Stimulated activated CD8-positive, alpha-beta memory T cell treated with anti-CD3 and anti-CD28 coated beads, Interleukin-15, amount 100 ng/mL, for 4 hours (primary cell): ENCODE measurements around the gene CCDC158.
"Not testable (repeated sequence)": the region's sequence is repeated elsewhere in the genome, so short reads cannot be mapped to it uniquely, and the experiment has no call there.

Source experiments
- DNase-seq, 2 donors: peaks; one replicate each; pipeline ENCODE4 v3.0.0-alpha.2; 2020; ENCODE audit warnings: low read depth in 2 of 2

Gene CCDC158

DNA sequence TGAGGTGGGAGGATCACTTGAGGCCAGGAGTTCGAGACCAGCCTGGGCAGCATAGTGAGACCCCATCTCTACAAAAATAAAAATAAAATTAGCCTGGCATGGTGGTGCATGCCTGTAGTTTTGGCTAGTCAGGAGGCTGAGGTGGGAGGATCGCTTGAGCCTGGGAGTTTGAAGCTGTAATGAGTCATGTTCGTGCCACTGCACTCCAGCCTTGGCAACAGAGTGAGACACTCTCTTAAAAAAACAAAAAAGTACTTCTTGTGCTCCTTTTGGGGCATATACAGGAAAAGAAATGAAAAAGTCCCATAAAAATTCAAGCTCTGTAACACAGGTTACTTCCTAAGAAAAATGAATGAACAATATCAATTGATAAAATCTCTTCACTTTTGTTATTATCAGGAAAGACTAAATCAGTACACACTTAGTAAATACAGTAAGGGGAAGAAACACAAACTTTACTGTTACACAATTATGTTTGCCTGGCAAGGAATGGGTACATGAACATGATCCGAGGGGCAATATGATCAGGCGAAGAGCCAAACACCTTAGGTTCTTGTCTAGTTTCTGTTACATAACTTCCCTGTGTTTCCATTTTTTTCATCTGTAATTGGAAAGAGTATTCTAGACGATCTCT, 46.9 kb downstream of the CCDC158 start:
- DNase-seq: no peak

DNA sequence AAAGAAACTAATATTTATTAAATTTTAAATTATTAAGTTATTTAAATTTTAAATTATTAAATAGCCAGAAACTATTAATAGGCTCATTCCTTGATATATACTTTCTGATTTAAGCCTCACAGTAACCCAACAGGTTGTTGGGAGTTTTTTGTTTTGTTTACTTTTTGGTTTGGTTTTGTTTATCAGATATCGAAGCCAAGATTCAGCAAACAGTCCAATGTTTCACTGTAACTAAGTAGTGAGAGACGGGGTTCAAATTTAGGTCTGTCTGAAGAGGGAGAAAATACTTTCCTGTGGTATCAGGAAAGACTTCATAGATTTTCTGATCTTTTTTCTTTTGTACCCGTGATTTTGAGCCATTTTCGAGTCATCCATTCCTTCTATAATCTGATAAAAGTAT, 54.2 kb downstream of the CCDC158 start:
- no peak for DNase-seq

DNA sequence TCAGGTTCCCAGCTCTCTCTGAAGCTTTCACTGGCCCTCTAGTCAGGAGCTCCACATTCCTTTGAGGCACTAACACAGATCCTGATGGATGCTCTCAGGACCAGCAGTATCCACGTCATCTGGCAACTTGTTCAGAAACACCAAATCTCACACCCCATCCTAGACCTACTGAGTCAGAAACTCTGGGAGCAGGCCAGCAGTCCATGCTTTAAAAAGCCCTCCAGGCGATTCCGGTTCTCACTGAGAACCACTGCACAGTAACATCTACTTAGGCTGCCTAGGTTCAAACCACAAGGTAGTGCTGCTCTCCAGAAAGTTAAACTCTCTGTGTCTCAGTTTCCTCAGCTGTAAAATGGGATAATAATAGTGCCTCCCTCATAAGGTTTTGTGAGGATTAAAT, 55.3 kb downstream of the CCDC158 start:
- DNase-seq: no peak

DNA sequence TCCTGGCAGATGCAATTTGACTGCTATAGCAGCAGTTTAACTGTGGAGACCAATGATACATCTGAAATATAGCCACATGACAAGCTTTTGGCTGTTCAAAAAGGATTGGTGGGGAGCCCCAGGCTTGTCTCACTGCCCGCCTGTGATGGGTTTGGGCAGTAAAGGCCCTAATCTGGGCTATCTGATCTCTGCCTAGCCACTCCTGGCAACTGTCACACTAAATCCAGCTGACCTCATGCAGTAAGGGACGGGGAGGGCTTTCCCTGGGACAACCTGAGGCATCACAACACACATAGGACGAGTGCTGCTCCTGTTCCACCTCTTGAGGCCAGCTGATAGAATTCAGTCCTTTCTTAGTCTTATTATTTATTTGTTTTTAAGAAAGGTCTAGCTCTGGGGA, 56.2 kb downstream of the CCDC158 start:
- DNase-seq: no peak

DNA sequence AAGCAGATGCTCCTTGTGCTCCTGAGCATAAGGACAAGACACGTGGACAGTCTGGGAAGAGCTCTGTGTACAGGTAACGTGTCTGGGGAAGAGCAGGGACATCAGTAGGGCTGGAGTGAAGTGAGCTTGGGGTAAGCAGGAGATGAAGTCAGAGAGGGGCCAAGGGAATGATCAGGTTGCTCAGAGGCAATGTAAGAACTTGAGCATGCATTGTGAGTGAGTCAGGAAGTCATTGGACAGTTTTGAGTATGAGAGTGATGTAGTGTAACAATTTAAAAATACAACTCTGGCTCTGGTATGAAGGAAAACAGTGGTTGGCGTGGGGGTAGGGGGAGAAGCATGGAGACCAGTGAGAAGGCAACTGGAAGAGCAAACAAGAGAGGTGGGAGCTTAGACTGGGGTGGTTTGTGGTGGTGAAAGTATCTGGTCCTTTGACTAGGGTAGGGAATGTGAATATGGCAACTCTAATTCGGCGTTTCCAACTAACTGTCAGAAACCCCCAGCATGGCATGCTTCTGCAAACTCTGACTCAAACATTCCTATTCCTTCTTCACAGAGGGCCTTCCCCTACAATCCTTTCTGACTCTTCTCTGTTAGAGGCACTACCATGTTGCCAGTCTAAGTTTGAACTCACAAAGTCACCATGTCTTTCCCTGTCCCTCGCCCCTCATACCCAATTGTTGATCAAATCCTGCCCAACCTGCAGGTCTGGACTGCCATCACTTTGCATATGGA, 57.2 kb downstream of the CCDC158 start:
- no peak for DNase-seq

DNA sequence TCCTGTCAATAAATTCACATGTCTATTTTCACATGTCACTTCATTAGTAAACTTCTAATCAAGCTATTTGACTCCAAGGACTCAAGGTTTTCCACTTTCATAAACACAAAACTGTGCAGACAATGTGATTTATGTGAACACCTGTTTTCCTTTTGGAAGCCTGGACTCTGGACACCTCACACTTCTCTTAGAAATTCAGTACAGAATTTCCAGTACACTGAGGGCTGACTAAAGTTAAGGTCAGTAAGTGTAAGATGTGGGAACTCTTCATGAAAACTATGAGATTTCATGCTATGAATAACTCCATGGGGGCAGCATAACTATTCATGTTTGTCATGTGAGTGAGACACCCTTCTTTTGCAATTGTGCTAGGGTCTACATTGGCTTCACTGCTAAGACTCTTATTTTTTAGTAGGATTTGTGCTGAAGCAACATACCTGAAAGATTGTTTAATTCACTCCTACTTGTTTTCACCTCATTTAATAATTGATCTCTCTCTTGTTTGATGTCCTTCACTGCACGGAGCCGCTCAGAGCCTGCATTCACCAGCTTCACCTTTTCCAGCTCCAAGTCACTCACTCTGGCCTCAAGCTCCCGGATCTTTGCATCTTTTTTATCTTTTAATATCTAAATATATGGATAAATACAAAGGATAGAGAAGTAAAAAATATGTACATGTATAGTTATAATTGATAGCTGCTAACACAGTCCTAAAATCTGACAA, 59.1 kb downstream of the CCDC158 start:
- no peak for DNase-seq

DNA sequence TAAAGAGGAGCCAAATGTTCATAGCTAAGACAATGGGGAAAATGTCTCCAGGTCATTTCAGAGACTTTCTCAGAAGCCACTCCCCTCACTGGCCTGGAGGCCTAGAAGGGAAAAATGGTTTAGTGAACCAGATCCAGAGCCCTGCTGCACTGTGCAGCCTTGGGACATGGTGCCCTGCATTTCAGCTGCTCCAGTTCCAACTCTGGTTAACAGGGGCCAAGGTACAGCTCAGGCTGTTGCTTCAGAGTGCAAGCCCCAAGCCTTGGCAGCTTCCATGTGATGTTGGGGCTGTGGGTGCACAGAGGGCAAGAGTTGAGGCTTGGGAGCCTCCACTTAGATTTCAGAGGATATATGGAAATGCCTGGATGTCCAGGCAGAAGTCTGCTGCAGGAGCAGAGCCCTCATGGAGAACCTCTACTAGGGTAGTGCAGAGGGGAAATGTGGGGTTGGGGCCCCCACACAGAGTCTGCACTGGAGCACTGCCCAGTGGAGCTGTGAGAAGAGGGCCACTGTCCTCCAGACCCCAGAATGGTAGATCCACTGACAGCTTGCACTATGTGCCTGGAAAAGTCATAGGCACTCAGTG, 61.0 kb downstream of the CCDC158 start:
- DNase-seq: not testable (repeated sequence)

DNA sequence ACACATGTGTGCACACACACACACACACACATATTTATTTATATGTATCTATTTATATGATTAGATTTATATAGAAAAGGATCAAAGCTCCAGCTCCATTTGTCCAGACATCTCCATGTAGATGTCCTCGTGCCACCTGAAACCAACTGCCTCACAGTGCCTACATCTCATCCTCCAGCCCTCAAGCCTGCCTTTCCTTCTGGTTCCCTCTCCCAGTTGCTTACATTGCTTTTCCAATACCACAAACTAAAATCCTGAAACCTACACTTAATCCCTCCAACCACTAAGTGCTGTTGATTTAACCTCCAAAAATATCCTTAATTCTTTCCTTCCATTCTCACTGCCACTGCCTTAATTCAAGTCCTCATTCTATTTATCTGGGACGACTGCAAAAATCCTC, 63.0 kb downstream of the CCDC158 start:
- DNase-seq: no peak

DNA sequence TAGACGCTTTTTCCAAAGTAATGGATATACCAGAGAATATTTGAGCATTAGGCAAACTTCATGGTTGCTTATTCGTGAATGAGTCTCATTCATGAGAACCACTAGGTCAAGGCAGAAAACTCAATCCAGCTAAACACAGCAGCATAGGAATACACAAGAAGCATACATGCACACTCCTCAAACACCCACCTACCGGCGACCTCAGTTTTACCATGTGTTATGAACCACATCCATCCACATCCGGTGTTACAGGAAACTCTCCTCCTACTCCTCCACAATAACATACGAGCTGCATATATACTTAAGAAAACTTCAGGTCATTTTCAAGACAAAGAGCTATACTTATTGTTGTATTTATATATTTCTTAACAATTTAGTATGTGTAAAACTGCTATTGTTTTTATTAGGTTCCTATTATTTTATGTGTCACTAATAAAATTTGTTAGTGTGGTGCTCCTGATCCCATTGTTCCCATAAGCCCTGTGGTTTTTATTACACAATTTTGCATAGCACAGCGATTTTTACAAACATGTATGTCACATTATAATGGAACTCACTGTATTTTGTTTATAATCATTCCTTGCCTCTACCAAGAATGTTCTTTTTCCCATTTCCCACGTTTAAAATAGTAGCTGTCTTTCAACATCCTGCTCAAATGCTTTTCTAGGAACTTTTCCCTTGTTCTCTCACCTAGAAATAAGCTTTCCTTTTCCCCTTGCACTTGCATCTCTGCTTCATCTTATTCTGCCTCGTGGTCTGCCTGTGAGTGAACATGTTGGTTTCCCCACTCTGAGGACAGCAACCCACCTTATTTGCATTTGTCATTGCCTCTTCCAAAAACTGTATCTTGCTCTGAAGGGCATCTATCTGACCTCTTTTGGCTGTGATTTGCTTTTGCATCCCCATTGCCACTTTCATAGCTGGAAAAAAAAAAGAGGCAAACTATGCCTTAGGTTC, 66.1 kb downstream of the CCDC158 start:
- DNase-seq: peak in 1 of 2 donors; percentile 7

DNA sequence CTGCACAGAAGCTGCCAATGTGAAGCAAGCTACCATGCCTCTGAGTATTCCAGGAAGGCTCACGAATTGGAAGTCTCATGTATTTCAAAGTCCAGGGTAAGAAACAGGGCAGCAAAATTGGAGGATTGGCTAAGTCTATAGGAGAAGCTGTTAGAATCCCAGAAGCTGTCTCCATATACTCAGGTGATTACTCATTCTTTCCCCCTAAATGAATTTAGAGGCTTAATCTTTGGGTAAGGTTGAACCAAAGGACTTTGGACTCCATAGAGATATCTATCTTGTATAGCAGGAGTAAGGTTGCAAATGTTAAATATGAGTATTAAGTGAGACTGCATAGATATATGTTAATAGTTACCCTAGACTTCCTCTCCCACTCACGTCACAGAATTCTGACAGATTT, 78.1 kb downstream of the CCDC158 start:
- no peak for DNase-seq

DNA sequence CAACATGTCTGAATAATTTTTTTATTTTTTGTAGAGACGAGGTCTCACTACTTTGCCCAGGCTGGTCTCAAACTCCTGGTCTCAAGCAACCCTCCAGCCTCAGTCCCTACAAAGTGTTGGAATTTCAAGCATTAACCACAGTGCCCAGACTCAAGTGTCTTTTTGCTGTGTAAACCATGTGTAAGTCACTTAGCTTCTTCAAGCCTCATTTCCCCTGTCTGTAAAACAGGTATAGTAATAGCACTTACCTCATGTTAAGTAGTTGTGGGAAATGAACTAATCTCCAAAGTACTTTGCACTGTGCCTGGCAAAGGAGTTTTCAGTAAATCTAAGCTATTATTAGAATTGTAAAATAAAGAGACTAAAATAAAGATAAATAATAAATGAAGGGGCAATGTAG, 78.8 kb downstream of the CCDC158 start:
- no peak for DNase-seq

DNA sequence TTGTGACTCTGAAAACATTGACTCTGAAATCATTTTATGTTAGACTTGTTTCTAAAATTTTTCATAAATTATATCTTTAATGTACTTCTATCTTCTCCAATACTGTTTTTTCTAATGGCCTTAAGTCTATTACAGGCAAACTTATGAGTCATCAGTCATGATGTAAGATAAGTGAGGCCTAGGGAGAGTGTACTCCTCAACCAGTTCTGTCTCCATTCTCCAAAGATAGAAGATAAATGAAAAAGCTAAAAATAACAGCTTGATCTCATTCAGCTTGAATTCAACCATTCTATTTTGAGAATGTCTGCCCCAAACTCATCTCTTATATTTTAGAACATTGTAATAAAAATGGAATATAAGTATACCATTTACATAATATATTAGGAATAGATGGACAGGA, 79.9 kb downstream of the CCDC158 start:
- no peak for DNase-seq

DNA sequence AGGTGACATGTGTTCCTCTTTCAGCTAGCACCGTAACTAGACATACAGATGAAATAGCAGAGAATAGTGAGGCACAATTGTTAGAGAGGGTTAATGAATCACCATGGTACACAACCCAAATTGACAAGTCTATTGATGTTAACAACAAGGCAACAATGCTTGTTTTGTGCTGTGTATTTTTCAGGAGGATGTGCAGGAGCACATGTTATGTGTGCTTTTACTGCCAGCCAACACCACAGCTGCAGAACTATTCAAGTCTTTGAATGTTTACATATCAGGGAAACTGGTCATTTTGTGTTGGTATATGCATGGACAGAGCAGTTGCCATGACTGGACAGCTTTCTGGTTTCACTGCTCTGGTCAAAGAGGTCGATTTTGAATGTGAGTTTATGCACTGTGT, 81.6 kb downstream of the CCDC158 start:
- no peak for DNase-seq

DNA sequence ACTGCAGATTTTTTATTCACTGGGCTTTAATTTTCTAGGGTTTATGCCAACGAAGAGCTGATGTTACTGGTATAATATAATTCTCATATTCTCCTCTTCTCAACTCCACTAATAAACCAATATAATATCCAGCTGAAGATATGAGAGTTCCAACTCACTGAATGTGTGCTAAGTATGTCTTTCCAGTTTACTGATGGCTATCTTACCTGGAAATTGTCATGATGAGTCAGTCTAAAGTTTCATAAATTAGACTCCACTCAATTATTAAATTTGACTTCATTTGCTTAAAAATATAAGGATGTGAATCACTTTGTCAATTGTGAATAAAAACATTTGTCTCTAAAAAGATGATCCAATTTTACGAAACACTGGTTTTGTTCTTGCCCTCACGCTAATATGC, 86.1 kb downstream of the CCDC158 start:
- DNase-seq: no peak

DNA sequence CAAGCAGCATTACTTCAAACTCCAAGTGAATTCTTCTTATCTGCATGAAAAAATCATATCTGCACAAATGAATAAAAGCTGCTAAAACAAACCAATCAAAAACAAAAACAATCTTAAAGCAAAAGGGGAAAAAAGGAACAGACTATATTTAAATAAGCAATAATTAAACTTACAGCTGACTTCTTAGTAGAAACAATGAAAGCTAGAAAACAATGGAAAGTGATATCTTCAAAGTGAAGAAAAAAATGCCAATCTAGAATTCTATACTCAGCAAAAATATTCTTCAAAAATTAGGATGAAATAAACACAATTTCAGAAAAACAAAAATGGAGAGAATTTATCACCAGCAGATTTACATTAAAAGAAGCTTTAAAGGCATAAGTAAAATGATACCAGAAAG, 94.4 kb downstream of the CCDC158 start:
- no peak for DNase-seq

DNA sequence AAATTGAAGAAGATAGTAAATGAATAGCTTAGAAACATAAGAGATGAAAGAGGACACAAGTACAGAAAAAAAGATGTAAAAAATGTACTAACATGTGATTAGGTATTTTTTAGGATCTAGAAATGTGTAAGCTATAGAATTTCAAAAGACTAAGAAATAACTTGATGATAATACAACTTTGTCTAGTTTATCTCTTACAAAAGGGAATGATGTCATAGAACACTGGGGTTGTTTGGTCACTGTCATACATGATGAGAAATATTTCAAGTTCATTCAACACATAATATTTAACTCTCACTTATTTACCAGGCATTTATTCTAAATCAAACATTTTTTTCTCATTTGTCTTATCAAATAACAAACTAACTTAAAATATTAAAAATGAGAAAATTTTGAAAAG, 95.9 kb downstream of the CCDC158 start:
- DNase-seq: no peak

DNA sequence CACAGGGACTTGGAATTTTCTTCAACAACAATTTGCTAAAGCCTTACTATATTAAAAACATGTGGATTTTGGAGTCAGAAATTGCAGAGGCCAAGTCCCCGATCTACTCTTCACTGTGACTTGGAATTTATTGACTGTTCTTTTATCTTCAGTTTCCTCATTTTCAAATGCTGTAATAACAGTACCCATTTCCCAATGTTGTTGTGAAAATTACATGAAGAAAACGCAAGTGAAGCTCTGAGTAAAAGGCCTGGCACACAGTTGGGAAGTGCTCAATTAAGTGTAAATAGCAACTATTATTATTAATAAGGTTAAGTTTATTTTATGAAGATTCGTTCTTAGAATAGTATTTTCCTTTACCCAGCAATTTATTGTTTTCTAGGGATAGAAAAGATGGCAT, 98.7 kb downstream of the CCDC158 start:
- DNase-seq: no peak

DNA sequence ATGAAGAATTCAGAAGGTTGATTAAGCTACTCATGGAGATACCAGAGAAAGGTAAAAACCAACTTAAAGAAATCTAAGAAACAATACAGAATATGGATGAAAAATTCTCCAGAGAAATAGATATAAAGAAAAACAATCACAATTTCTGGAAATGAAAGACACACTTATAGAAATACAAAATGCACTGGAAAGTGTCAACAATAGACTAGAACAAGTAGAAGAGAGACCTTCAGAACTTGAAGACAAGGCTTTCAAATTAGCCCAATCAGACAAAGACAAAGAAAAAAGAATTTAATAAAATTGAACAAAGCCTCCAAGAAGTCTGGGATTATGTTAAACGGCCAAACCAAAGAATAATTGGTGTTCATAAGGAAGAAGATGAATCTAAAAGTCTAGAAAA, 104.8 kb downstream of the CCDC158 start:
- DNase-seq: no peak

DNA sequence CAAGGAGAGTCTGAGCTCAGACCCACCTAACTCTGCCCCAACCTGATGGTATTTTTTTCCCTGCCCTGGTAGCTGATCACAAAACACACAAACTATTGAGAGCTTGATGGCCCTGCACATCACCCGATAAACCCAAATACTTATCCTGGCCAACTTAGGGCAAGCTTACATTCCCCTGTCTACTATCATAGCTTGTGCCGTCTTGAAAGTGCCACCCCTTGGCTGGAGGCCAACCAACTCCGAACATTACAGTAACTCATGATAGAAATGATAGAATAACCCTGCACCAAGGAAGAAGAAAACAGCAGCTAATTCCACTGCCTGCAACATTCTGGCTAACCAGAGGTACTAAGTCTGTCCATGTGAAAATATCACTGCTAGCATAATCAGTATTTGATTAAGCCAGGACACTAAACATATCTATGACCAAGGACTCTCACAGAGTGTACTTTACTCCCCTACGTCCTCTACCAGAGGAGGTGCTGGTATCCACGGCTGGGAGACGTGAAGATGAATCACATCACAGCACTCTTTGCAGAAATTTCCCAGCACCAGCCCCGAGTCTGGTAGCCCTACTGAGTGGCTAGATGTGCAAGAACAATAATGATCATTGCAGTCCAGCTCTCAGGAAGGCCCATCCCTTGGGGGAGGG, 105.5 kb downstream of the CCDC158 start:
- DNase-seq: no peak

DNA sequence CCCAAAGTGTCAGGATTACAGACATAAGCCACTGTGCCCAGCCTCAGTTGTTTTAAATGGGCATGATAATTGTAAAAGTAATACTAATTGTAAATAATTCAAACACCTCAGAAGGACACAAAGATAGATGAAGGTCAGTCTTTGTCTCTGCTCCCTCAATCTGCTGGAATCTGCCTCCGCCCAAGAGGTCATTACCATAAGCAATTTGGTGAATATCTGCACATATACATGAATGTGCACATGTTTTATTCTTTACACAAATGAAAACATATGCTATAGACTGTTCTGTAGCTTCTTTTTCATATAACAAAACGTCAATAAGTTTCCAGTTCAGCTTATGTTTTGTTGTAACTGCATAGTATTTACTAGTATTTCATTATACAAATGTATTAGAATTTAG, 107.4 kb downstream of the CCDC158 start:
- no peak for DNase-seq

DNA sequence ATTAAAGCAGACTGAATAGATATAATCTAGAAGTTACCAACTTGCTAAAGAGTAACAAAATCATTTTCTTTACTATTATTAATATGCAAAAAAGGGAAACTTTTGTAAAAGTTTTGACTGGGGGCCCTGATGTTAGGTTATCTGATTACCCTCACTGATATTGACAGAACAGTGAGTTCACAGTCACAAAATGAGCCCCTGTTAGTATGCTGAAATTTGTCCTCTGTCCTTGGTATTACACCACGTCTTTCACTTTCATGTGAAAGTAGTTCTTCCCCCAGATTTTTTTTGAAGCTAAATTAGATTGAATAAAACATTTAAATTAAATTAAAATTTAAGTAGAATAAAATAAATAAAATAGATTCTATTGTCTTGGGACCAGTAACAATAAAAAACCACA, 108.5 kb downstream of the CCDC158 start:
- DNase-seq: no peak
